ENCODE measurements around the gene KRTAP4-8. TPM values are rescaled to one million over a fixed set of nuclear protein-coding genes. Genes with fewer than 3 reads are reported as not detected.
"Not testable (repeated sequence)": the region's sequence is repeated elsewhere in the genome, so short reads cannot be mapped to it uniquely, and the experiment has no call there.

KRTAP4-8 gene
- total and polyA plus RNA-seq, 4 donors: not detected

- 84% methylated on average over 5 of the region's 5 CpGs for WGBS
- H3K27ac ChIP-seq (ENCODE audit: low read depth in 1 of 2, low read length in 2 of 2): no peak overlapping the region
- DNase-seq (ENCODE audit: low spot score): no peak
- peaks cover 0 to 9% (median 0%) of the 10 kb centered on the region in 4 donors for H3K27me3 ChIP-seq (ENCODE audit: control insufficient read depth in 4 of 4, insufficient read depth in 4 of 4, low read length in 3 of 4)
- H3K4me3 ChIP-seq (ENCODE audit: low read depth in 1 of 3, low read length in 3 of 3): no peak overlapping the region
- no peaks in the 10 kb centered on the region for H3K36me3 ChIP-seq (ENCODE audit: control insufficient read depth in 4 of 4, insufficient read depth in 3 of 4, low read depth in 1 of 4, low read length in 3 of 4)
- H3K9me3 ChIP-seq (ENCODE audit: control insufficient read depth in 4 of 4, low read length in 3 of 4): no peaks in the 10 kb centered on the region
- H3K4me1 ChIP-seq (ENCODE audit: control insufficient read depth in 4 of 4, insufficient read depth in 4 of 4, low read length in 3 of 4): no peaks in the 10 kb centered on the region
- H3K9ac ChIP-seq (ENCODE audit: low read depth in 1 of 2, low read length in 2 of 2): no peak overlapping the region
- TF ChIP-seq SP1 (IDR thresholded peaks at IDR 0.05): no peak
- no peak for TF ChIP-seq GABPA (IDR thresholded peaks at IDR 0.05 in 1 of 2, conservative IDR thresholded peaks at IDR 0.05 in 1 of 2)
- TF ChIP-seq REST (IDR thresholded peaks at IDR 0.05): no peak
- no peak for TF ChIP-seq RAD21 (IDR thresholded peaks at IDR 0.05)
- no peak for TF ChIP-seq FOXA1 (IDR thresholded peaks at IDR 0.05)
Measured at GRCh38 chr17:41058741-41059140, 39.2 kb downstream of the KRTAP4-8 start.

- Histone ChIP-seq H3K9ac (ENCODE audit: low read depth in 1 of 2, low read length in 2 of 2) (no peak overlapping the region), H3K27ac (ENCODE audit: low read depth in 1 of 2, low read length in 2 of 2) (no peak overlapping the region), H3K27me3 (ENCODE audit: control insufficient read depth in 4 of 4, insufficient read depth in 4 of 4, low read length in 3 of 4) (peaks cover 0 to 9% (median 0%) of the 10 kb centered on the region in 4 donors), H3K9me3 (ENCODE audit: control insufficient read depth in 4 of 4, low read length in 3 of 4) (no peaks in the 10 kb centered on the region), H3K4me1 (ENCODE audit: control insufficient read depth in 4 of 4, insufficient read depth in 4 of 4, low read length in 3 of 4) (no peaks in the 10 kb centered on the region), H3K36me3 (ENCODE audit: control insufficient read depth in 4 of 4, insufficient read depth in 3 of 4, low read depth in 1 of 4, low read length in 3 of 4) (no peaks in the 10 kb centered on the region), H3K4me3 (ENCODE audit: low read depth in 1 of 3, low read length in 3 of 3) (no peak overlapping the region)
- no peak for TF ChIP-seq JUND (IDR thresholded peaks at IDR 0.05)
- TF ChIP-seq, protein P1, sequence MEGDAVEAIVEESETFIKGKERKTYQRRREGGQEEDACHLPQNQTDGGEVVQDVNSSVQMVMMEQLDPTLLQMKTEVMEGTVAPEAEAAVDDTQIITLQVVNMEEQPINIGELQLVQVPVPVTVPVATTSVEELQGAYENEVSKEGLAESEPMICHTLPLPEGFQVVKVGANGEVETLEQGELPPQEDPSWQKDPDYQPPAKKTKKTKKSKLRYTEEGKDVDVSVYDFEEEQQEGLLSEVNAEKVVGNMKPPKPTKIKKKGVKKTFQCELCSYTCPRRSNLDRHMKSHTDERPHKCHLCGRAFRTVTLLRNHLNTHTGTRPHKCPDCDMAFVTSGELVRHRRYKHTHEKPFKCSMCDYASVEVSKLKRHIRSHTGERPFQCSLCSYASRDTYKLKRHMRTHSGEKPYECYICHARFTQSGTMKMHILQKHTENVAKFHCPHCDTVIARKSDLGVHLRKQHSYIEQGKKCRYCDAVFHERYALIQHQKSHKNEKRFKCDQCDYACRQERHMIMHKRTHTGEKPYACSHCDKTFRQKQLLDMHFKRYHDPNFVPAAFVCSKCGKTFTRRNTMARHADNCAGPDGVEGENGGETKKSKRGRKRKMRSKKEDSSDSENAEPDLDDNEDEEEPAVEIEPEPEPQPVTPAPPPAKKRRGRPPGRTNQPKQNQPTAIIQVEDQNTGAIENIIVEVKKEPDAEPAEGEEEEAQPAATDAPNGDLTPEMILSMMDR (IDR thresholded peaks at IDR 0.05; ENCODE audit: low read depth, low read length, missing input control): no peak
- TF ChIP-seq HNF4G (IDR thresholded peaks at IDR 0.05): no peak
- no peak for TF ChIP-seq FOXA1 (IDR thresholded peaks at IDR 0.05)
- TF ChIP-seq RAD21 (IDR thresholded peaks at IDR 0.05): no peak
- no peak for TF ChIP-seq YY1 (IDR thresholded peaks at IDR 0.05)
- WGBS: 88% methylated on average over 1 of the region's 1 CpG
- DNase-seq (ENCODE audit: low spot score): no peak
Measured at GRCh38 chr17:41057547-41057946, 40.4 kb downstream of the KRTAP4-8 start.

GRCh38 chr17:41055130-41055529, 42.8 kb downstream of the KRTAP4-8 start, which contains the start of gene KRTAP2-2:
TSS of gene KRTAP2-2 (minus strand) at chr17:41055230. CDS start at chr17:41055211, 19 bp downstream.
- WGBS: 27% methylated on average over 1 of the region's 6 CpGs
- H3K4me1 ChIP-seq (ENCODE audit: control insufficient read depth in 4 of 4, insufficient read depth in 4 of 4, low read length in 3 of 4); DNase-seq (ENCODE audit: low spot score); H3K27me3 ChIP-seq (ENCODE audit: control insufficient read depth in 4 of 4, insufficient read depth in 4 of 4, low read length in 3 of 4); H3K36me3 ChIP-seq (ENCODE audit: control insufficient read depth in 4 of 4, insufficient read depth in 3 of 4, low read depth in 1 of 4, low read length in 3 of 4); H3K27ac ChIP-seq (ENCODE audit: low read depth in 1 of 2, low read length in 2 of 2); H3K9me3 ChIP-seq (ENCODE audit: control insufficient read depth in 4 of 4, low read length in 3 of 4); H3K4me3 ChIP-seq (ENCODE audit: low read depth in 1 of 3, low read length in 3 of 3); H3K9ac ChIP-seq (ENCODE audit: low read depth in 1 of 2, low read length in 2 of 2): not testable (repeated sequence)

DNA sequence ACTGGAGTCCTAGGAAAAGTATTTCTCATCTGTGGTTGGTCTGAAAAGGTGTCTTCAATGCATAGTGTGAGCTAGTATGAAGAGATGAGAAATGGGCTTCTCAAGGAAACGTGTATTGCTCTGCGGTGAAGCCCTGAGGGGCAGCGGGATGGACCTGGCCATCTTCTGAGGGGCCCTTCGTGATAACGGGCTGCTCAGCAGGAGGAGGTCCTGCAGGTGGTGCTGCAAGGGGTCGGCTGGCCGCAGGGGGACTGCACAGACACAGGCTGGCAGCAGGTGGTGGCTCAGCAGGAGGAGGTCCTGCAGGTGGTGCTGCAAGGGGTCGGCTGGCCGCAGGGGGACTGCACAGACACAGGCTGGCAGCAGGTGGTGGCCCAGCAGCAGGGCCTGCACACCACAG, 43.4 kb downstream of the KRTAP4-8 start:
- 60% methylated on average over 9 of the region's 9 CpGs for WGBS
- not testable (repeated sequence) for DNase-seq (ENCODE audit: low spot score); H3K4me1 ChIP-seq (ENCODE audit: control insufficient read depth in 4 of 4, insufficient read depth in 4 of 4, low read length in 3 of 4); H3K36me3 ChIP-seq (ENCODE audit: control insufficient read depth in 4 of 4, insufficient read depth in 3 of 4, low read depth in 1 of 4, low read length in 3 of 4); H3K9ac ChIP-seq (ENCODE audit: low read depth in 1 of 2, low read length in 2 of 2); H3K27ac ChIP-seq (ENCODE audit: low read depth in 1 of 2, low read length in 2 of 2); H3K4me3 ChIP-seq (ENCODE audit: low read depth in 1 of 3, low read length in 3 of 3); H3K27me3 ChIP-seq (ENCODE audit: control insufficient read depth in 4 of 4, insufficient read depth in 4 of 4, low read length in 3 of 4); H3K9me3 ChIP-seq (ENCODE audit: control insufficient read depth in 4 of 4, low read length in 3 of 4)
